Embryonic facial prominence (tissue), 1 donor: ENCODE measurements around the gene FAM107B.
"Not testable (repeated sequence)": the region's sequence is repeated elsewhere in the genome, so short reads cannot be mapped to it uniquely, and the experiment has no call there.

Experiments used
- DNase-seq: peaks from one replicate; pipeline ENCODE4 v3.0.0-alpha.2; 2016; ENCODE audit errors: extremely low spot score

Gene FAM107B

DNA sequence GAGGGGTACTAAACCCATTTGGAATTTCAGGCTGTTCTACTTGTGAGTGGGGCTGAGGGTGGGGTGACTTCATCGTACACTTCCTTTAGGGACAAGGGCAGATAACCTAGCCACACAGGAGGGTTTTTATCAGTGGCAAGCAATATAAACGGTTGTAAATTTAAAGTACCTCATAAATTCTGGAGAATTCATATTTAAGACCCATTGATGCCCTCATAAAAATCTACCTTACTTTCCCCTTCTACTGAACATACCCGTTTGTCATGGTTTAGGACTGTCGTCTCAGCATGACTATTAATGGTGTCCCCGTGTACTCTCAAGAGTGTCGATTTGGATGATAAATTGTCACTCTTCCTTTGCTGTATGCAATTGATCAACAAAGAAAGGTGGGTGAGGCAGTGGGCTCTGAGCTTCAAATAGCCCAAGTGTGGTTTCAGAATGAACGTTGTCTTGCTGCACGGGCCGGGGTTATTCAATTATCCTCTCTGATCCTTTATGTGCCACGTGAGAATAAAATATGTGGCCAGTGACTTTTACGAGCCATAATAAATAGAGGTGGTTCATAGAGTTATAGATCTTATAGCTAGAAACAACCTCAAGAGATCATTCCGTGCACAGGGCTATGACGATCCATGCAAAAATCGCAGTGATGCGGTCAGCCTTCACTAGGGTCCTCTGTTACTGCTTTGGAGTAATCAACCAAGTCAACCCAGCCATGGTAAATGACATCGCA, 82.2 kb downstream of the FAM107B start:
- no peak for DNase-seq

DNA sequence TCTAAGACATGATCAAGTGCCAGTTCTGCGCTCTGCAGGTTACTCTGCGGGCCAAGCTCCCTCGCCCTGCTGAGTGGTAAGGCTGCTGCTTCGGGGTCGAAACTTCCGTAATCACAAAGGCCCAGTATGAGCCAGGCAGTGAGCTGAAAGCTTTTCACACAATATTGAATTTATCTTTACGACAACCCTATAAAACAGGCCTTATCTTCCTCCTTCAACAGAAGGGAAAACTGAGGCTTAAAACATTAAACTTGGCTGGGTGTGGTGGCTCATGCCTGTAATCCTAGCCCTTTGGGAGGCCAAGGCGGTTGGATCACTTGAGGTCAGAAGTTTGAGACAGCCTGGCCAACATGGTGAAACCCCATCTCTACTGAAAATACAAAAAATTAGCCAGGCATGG, 83.3 kb downstream of the FAM107B start:
- no peak for DNase-seq

DNA sequence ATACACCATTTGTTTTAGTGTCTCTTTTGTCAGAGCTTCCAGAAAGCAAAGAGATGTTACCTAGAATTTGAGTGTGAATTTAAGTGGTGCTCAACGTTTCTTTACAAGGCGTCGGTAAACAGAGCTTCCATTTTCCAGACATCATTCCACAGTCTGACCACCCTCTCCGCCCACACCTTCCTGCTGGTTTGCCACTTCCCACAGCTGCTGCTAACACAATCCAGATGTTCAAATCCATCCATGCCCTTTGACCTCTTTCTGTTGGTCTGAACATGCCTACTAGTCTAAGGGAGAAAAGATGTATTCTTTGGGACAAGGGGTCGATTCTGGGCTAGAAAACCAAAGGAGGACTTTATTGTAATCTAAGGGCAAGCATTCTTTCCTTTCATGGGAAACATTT, 86.1 kb downstream of the FAM107B start:
- DNase-seq = no peak

DNA sequence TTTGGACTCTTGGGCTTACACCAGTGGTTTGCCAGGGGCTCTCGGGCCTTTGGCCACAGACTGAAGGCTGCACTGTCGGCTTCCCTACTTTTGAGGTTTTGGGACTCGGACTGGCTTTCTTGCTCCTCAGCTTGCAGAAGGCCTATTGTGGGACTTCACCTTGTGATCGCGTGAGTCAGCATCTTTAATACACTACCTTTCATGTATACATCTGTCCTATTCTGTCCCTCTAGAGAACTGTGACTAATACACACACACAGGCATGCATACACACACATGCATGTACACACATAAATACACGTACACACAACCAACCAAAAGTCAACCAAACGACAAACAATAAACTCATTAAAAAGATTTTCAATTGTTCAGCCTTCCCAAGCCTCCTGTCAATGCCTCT, 86.5 kb downstream of the FAM107B start:
- not testable (repeated sequence) for DNase-seq

DNA sequence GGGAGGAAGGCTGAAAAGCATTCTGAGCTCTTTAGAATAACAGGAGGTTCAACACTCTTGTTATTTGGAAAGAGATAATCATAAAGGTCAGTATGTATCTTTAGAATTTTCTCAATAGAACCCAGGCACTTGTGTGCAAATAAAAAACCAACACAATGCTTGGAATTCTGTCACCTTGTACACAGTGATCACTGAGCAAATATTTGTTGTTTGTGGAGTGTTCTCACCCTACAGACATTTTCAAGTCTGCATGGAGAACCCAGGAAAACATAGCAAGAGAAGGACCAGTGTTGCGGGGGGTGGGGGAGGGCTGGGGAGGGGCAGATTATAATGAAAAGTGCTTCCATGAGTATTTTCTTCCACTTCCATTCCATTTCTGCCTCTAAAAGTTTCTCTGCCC, 87.4 kb downstream of the FAM107B start:
- no peak for DNase-seq

DNA sequence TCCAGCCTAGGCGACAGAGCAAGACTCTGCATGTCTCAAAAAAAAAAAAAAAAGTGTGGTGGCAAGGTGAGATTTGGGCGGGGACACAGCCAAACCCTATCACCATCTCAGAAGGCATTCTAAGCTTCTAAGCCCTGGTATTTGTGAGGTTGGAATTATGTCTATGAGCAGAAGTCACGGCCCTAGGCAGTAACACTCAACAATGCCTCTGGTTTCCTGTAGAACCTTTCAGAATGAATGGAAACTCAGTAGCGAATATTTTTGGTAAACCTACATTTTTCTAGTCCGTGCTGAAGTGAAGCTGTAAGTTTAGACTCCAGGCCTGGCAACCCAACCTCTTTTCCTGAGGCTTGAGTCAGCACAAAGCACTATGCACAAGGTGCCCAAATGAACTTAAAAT, 88.3 kb downstream of the FAM107B start:
- no peak for DNase-seq

DNA sequence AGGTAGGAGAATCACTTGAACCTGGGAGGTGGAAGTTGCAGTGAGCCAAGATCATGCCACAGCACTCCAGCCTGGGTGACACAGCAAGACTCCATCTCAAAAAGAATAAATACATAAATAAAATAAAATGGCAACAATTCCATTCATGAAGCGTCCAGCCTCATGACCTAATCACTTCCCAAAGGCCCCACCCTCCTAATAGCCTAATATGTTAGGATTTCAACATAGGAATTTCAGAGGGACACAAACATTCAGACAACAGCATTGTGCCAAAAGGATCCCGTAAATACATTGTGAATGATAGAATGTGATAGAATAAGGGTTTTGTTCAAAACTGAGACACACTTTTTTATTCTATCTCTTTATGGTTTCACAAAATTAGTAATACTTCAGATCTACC, 90.3 kb downstream of the FAM107B start:
- no peak for DNase-seq

DNA sequence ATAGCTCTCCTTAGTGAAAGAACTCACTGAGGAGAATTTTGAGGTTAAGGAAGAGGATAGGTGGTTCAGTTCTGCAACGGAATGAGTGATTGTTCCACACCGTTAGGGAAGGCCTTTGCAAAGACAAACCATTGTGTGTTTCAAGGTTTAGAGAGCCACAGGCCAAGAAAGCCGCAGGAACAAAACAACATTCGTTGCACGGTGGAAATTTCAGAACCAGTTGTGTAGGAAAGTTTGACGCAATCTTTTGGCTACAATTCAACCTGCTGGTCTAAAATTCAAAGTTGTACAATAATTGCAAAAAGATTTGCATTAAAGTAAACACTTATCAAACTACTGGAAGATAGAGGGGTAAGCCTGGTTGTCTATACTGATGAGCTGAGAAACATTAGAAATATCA, 91.4 kb downstream of the FAM107B start:
- DNase-seq = no peak

DNA sequence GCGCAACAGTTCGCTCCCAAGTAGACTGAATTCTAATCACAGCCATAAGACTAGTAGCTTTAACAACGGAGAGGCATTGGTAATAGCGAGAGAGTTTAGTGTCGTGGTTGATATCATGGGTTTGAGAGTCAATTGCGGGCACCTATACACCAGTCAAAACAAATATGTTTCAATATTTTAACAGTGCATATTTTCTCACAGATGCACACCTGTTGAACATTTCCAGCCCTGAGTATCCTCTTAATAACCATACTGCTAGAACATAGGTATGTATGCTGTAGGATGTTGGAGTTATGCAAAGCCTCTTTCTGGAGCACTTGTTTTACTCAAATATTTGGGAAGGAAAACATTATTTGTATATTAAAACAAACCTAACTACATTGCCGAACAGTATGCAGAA, 92.9 kb downstream of the FAM107B start:
- no peak for DNase-seq

DNA sequence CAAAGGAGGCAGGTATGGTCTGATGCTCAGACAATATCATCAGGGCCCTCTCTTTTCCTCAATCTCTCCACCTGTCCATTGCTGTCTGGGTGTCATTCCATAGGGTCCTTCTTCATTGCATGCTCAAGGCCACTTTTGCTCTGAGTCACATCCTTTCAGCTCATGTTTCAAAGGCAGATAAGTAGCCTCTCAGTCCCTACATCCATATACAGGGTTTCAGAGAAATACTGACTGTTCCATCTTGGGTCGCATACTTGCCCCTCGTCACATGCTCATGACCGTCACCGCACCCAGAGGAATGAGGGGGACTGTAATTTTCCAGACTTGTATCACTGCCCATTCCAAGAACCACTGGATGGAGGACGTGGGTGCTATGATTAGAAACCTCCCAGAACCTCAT, 93.4 kb downstream of the FAM107B start:
- no peak for DNase-seq

DNA sequence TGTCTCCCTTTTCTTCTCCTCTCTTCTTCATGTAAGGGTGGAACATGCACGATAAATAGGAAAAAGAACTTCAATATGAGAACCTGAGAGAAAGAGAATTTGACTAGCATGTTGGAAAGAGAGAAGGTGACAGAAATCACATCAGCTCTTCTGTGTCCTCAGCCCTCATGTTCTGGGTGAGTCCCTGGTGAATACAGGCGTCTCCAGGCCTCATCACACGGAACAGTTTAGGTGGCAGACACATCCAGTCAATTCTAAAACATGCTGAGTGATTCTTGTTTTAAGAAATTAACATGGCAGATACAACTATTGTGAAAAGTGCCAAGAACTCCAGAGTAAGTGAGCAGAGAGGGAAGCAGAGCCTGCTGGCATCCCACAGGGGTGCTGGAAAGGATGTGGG, 96.1 kb downstream of the FAM107B start:
- no peak for DNase-seq

DNA sequence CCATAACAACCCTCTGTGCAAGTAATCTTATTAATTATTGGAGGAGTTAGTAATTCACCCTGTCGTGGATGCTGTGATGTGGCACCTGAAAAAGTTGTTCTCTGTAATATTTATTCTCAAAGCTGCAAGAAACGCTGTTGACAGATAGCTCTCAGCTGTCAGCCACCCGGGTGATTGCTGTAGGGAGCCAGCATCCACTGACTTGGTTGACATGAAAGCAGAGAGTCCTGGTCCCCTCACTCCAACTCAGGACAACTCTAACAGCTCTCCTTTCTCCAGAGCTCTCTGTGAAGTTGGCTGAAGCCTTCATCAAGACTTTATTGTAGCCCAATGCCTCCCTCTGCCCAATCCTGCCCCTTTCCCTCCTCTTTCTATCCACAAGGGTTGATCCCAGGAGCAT, 98.0 kb downstream of the FAM107B start:
- no peak for DNase-seq

DNA sequence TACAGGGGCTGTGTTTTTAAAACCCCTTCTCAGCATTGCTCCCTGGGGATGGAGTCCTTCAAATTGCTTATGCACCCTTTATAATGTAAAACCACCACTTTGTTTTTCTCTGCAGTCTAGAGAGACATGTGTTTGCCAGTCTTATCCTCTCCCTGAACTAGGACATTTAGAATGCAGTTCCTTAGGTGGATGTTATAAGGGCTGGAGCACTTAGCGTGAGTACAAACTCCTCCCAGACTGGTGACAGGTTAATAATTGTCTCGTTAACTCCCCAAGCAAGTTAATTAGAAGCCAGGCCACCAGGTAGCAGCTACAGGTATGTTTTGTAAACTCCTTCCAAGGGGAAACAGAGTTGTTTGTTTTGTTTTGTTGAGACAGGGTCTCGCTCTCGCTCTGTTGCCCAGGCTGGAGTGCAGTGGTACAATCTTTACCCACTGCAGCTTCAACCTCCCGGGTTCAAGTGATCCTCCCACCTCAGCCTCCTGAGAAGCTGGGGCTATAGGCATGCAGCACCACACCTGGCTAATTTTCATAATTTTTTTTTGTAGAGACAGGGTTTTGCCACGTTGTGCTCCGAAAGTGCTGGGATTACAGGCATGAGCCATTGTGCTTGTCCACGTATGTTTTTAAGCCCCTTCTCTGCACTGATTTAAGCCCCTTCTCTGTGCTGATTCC, 100.2 kb downstream of the FAM107B start:
- no peak for DNase-seq

DNA sequence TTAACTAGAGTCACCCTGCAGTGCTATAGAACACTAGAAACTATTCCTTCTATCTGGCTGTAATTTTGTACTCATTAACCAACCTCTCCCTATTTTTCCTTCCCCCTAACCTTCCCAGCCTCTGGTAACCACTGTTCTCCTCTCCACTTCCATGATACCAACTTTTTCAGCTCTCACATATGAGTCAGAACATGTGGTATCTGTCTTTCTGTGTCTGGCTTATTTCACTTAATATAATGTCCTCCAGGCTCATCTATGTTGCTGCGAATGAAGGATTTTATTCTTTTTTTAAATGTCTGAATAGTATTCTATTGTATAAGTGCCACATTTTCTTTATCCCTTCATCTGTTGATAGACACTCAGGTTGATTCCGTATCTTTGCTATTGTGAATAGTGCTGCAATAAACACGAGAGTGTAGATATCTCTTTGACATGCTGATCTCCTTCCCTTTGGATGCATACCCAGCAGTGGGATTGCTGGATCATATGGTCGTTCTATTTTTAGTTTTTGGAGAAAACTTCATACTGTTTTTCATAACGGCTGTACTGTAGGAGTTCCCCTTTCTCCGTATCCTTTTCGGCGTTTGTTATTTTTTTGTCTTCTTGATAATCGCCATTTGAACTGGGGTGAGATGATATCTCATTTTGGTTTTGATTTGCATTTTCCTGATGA, 101.4 kb downstream of the FAM107B start:
- no peak for DNase-seq

DNA sequence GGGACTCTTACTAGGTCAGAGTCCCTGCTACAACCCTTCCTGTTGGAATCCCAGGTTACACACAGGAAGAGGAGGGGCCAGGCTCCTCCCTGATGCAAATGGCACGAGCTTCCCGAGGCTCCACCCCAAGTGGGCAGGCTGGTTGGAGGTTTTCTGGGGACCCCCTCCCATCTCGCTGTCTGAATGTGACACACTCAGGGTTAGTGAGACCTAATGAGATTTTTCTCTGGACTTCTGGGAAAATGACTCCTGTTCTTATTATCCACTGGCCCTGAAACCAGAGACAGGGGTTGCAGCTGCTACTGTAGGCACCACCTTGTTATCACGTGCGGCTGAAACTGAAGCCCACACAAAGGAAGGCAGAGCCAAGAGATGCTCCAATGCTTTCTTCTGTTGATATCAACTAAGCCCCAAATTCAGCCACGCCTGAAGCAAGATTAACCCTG, 103.3 kb downstream of the FAM107B start:
- no peak for DNase-seq

DNA sequence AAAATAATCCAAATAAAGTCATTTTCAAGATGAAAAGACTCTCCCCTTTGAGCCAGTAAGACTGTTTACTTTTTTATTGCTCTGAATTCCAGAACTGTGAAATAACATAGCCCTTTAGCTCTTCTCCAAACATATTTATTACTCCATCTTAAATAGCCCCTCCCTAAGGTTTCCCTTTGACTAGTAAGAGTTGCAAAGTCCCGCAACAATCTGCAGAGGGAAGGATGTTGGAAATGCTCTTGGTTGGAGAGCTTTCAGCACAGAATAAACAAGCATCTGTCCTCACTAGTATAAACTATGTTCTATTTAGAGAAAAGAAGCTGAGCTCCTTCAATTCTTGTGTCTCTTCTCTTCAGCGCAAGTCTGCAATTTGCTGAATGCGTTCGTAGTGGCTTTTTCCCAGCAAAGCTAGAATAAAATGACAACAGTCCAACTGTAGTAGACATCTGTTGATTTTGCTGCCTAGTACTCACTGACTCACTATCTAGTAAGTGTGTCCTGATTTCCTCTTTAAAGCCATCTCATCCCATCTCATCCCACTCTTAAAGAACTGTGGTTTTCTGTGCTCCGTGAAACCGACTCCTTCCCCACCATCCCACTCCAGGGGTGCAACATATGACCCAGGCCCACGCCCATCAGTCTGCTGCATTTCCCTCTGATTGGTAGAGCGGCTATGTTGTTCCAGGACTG, 104.0 kb downstream of the FAM107B start:
- no peak for DNase-seq

DNA sequence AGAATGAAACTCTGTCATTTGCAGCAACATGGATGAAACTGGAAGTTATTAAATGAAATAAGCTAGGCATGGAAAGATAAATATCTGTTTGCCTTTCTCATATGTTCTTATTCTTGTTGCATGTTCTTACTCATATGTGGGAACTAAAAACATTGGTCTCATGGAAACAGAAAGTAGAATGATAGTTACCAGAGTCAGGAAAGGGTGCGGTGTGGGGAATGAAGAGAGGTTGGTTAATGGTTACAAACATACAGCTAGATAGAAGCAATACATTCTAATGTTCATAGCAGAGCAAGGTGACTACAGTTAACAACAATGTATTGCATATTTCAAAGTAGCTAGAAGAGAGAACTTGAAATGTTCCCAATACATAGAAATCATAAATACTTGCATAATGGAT, 105.1 kb downstream of the FAM107B start:
- no peak for DNase-seq

DNA sequence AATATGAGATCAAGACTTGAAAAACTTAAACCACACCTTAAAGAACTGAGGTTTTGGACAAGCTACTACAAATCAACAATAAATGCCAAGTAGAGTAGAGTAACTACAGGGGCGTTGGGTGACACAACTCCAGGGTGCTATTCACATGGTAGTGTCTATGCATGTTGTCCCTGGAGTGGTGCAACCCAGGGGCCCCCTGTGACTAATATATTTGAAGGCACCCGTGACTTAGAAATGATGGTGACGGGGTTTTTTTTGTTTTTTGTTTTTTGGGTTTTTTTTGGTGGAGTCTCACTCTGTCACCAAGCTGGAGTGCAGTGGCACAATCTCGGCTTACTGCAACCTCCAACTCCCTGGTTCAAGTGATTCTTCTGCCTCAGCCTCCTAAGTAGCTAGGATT, 106.9 kb downstream of the FAM107B start:
- no peak for DNase-seq

DNA sequence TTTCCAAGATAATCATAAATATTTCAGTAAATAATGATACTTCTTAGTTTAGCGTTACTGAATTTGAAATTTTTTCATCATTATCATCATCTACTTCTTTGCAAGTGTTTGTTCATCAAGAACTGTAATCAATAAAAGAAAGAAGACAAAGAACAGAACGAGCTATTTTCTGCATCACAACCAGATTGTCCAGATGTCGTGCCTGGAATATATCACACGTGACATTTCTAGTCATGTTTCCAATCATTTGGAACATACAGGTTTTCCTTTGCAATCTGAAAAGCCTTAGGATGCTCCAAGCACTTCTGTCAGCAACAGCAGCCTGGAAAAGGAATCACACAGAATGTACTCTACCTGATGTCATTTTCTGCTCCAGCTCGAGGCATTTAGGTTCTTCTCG, 107.4 kb downstream of the FAM107B start:
- no peak for DNase-seq

DNA sequence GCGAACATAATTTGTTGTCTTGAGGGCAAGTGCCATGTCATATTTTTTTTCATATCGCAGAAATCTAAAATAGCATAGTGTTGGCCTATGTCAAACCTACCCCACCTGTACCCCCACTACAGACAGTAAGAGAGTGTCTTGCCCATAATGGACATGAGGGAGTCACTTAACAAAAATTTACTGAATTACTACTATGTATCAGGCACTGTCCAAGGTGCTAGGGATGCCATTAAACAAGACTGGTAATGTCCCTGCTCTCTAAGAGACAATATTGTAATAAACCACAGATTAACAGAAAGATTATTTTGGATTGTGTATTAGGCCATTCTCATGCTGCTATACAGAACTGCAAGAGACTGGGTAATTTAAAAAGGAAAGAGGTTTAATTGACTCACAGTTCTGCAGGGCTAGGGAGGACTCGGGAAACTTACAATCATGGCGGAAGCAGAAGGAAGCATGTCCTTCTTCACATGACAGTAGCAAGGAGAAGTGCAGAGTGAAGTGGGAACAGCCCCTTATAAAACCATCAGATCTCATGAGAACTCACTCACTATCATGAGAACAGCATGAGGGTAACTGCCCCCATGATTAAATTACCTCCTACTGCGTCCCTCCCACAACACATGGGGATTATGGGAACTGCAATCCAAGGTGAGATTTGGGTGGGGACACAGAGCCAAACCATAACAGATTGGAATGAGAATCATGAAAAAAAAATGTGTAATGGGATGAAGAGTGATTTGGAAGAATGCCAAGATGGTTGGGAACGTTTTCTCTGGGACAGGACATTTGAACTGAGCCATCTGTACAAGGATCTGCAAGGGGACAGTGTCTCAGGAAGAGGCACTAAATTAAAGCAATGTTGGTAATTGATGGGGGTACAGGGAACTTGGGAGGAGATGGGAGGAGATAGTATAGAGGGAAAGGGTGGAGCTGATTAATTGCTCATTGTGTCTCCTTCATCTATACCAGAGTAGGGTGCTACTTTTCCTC, 108.5 kb downstream of the FAM107B start:
- DNase-seq = no peak

DNA sequence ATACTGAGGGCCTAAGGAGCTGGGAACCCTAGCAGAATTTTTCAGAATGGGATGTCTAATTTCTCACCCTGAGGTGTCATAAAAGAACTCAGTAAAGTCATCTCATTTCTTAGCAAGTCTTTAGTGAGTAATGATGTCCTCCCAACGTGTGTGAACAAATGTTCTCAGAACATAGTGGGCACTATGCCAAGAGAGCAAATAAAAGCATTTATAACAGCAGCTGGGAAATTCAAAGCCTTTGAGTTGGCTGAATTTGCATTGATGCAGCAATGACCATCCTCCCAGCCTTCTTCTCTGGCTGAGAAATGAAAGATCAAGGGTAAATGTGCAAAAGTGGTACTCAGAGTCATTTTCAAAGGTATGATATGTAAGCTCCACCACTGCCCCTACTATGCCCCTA, 109.4 kb downstream of the FAM107B start:
- no peak for DNase-seq
